ENCODE results near the gene ASPG. TPM values are rescaled to one million over a fixed set of nuclear protein-coding genes. Genes with fewer than 3 reads are reported as not detected.

Gene ASPG
- total RNA-seq, 2 experiments from 2014 or later = not detected

Small RNA genes lying within 50 kb of the gene (microRNA-seq; reads per million reads assigned to microRNA genes)
- gene MIR203A (not detected), gene MIR203B (not detected)

Other genes starting within 250 kb of the ASPG start
- gene PPP1R13B, start 238.1 kb upstream of the ASPG start, total RNA-seq = 10 to 100 TPM in 1 of 2 experiments, 1 to 10 TPM in 1; 8.6 to 11.7 TPM
- 1 to 10 TPM; 1.1 to 1.2 TPM for gene TDRD9, start 157.2 kb upstream of the ASPG start, total RNA-seq
- not detected for gene RD3L, start 143.2 kb upstream of the ASPG start, total RNA-seq
- 1 to 10 TPM in 1 of 2 experiments, under 1 TPM in 1; 0.21 to 1.1 TPM for gene KIF26A, start 52.9 kb downstream of the ASPG start, total RNA-seq

Data from activated CD8-positive, alpha-beta memory T cell treated with anti-CD3 and anti-CD28 coated beads, Interleukin-2, amount 10 ng/mL, durations not matched to agents 7 days and 5 days (primary cell).